GM12874 (cell line): Measurements from ENCODE around the gene EPS8.

Source experiments
- TF ChIP-seq, protein P1 (sequence below): IDR thresholded peaks from 2 replicates; pipeline ENCODE4 v1.5.1; 2011; ENCODE audit warnings: low read depth, mild to moderate bottlenecking, control low read depth, low read length, moderate library complexity; ENCODE audit not compliant: insufficient read depth

The EPS8 gene

DNA sequence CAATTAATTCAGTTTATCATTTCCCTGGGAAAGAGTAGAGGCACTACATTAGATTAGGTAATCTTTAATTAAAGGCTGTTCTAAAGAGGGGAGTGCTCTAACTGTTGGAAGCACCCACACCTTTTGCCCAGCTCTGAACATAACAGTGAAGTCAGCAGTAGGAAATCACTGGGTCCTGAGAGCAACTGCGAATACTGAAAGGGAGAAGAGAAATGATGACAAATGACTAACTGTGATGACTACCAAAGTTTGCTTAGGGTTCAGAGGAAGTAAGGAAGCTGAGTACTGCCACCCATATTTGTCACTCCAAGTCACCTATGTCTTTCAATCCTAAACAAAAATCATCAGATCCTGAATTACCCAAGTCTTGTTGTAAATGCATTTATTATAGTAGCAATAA lies 140.6 kb downstream of the EPS8 start:
- TF ChIP-seq, protein P1, sequence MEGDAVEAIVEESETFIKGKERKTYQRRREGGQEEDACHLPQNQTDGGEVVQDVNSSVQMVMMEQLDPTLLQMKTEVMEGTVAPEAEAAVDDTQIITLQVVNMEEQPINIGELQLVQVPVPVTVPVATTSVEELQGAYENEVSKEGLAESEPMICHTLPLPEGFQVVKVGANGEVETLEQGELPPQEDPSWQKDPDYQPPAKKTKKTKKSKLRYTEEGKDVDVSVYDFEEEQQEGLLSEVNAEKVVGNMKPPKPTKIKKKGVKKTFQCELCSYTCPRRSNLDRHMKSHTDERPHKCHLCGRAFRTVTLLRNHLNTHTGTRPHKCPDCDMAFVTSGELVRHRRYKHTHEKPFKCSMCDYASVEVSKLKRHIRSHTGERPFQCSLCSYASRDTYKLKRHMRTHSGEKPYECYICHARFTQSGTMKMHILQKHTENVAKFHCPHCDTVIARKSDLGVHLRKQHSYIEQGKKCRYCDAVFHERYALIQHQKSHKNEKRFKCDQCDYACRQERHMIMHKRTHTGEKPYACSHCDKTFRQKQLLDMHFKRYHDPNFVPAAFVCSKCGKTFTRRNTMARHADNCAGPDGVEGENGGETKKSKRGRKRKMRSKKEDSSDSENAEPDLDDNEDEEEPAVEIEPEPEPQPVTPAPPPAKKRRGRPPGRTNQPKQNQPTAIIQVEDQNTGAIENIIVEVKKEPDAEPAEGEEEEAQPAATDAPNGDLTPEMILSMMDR = no peak

DNA sequence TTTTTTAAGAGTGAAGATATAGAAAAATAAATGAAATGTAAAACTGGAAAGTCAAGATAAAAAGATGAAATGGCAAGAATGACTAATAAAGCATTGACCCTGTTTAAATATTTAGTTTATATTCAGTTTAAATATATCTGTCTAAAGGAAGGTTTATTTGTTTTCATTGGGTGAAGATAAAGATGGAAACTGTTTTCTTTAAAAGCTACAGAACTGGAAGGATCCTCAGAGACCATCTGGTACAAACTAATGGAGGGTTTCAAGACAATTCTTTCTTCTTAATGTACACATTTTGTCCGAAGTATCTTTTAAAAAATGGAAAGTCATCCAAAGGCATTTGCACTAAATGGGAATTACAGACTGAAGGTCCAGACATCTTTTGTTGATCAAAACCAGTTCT lies 142.6 kb downstream of the EPS8 start:
- TF ChIP-seq, protein P1 = no peak

DNA sequence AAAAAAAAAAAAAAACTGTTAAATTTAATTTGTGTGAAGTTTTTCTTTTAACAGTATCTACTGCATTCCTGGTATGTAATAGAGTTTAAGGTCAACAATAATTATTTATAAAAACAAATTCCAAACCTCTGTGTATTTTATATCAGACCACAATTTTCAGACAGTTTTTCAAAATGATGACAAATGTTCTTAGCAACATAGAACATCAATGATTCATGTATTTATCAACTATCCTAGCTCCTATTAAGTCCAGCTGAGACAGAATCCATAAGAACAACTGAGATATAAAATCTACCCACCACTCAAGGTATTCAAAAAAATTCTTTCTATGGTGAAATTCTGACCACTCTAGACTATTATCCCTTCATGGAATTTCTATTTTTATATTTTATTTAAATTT lies 144.5 kb downstream of the EPS8 start:
- TF ChIP-seq, protein P1 = no peak

DNA sequence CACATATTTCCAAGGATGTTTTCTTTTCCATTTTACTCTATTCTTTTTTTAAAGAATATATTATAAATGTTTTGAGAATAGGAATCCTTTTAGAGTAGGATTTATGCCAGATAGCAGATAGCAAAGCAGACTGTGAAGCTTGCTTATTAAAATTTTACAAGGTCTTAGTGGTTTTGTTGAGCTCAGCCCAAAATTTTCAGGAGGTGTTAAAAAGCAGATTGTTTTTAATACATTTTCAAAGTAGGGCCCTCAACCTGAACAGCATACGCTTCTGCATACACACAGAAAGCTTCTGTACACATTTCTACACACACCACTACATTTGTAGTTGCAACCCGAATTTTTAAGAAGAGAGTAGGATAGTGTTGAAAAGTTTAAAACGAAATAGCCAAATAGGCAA lies 151.0 kb downstream of the EPS8 start:
- TF ChIP-seq, protein P1 = no peak

DNA sequence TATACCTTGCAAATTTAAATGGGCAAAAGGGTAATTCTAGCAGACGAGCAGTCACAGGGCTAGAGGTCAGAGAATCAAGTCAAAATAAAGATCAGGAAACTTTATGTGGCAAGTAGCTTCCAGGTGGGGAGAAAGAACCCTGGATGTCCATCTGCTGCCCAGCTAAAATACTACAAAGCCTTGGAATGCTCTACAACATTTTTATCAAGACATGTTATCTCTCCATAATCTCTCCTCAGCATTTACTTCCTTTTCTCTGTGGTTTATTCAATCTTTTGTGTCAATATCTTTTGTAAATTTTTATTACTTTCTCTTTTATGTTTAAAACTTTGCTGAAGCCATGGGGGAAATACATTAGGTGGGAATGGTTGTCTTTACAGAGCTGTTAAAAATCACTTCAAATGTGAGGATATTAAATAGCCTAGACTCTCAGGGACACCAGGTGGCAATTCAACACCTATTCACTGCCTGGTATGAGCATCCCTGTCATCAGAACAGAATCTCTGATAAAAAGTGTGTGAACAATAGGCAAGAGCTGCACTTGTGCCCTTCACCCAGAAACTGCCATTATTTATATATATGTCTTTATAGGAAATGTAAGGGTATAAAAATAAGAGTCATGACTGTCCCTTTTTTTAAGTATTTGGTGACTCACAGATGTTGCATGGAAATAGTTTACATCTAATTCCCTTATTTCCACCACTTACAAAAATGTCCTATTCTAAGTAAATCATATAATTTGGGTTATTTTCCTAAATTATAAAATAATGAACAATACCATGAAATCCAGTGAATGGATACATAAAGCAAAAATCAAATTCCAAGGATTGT lies 152.9 kb downstream of the EPS8 start:
- TF ChIP-seq, protein P1 = no peak

DNA sequence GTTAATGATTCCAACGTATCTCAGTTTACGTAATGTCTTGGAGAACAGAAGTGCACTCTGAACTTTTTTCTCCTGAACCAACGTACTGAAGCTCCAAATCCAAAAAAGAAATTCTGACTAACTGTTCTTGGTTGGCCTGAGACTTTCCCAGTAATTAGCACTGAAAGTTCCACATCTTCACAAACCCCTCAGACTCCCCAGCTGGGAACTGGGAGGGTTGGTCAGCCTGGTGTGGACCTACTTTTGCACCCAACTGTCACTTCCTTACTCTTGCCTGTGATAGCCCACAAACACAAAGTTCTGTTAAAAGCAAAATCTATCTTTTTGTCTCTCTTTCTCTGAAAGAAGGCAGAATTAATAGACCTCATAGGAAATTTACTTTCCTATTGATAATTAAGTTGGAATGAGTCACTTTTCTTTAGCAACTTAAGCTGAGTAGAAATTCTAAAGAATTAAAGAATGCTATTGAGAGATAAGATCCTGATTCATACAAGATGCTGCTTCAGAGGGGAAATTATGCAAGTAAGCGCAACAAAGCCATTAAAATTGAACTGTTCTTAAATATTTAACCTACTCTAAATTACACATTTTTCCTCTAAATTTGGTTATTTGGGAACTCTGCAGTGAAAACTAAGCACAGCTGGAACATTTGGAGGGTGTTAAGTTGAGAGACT lies 155.0 kb downstream of the EPS8 start:
- TF ChIP-seq, protein P1 = no peak

DNA sequence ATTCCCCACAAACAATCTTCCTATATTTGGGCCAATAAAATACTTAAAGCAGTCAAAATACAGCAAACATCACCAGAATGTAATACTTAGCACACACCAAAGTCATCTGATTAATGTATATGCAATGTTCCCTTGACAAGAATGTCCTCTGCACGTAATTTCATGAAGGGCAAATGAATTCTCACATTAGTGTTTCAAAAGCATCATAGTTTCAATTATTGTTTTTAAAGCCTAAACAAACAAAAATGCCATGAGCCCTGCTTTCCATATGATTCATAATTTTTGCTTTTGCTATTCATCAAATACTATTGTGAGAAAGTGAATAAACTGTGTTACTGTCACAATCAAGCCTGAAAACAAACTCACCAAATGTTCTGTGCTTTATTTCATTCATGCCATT lies 156.0 kb downstream of the EPS8 start:
- TF ChIP-seq, protein P1 = no peak
